DMS 273 (cell line): ENCODE measurements around the gene CFAP97.
A peak's percentile ranks its signal among the peaks of the same experiment; 100 is the strongest.
"Not testable (repeated sequence)": the region's sequence is repeated elsewhere in the genome, so short reads cannot be mapped to it uniquely, and the experiment has no call there.

Experiments
- DNase-seq: peaks from one replicate; lab custom pipeline; 2025; ENCODE audit not compliant: unreplicated experiment; lab: John Stamatoyannopoulos, UW

Gene CFAP97

GRCh38 chr4:185201977-185202962 lies 1.5 kb downstream of the CFAP97 start:
- peak; percentile 7 for DNase-seq

GRCh38 chr4:185198189-185198588 lies 5.6 kb downstream of the CFAP97 start:
- not testable (repeated sequence) for DNase-seq

GRCh38 chr4:185196437-185196836 lies 7.4 kb downstream of the CFAP97 start:
- no peak for DNase-seq

- DNase-seq: no peak
Observed at GRCh38 chr4:185194924-185195888, 8.6 kb downstream of the CFAP97 start.

GRCh38 chr4:185192059-185192458 lies 11.7 kb downstream of the CFAP97 start:
- no peak for DNase-seq

GRCh38 chr4:185190306-185190856 lies 13.4 kb downstream of the CFAP97 start:
- no peak for DNase-seq

GRCh38 chr4:185189606-185190305 lies 14.0 kb downstream of the CFAP97 start:
- DNase-seq: no peak

- DNase-seq: no peak
Observed at GRCh38 chr4:185186769-185187168, 17.0 kb downstream of the CFAP97 start.

GRCh38 chr4:185183622-185184281 lies 20.0 kb downstream of the CFAP97 start:
- DNase-seq: peak; percentile 94

- no peak for DNase-seq
Observed at GRCh38 chr4:185182239-185182638, 21.6 kb downstream of the CFAP97 start.

- DNase-seq: no peak
Observed at GRCh38 chr4:185179488-185179887, 24.3 kb downstream of the CFAP97 start.

GRCh38 chr4:185171373-185172071 lies 32.3 kb downstream of the CFAP97 start:
- DNase-seq: no peak

- DNase-seq: no peak
Observed at GRCh38 chr4:185167234-185167633, 36.6 kb downstream of the CFAP97 start.

GRCh38 chr4:185165605-185166063 lies 38.2 kb downstream of the CFAP97 start:
- peak; percentile 60 for DNase-seq

- no peak for DNase-seq
Observed at GRCh38 chr4:185151296-185151695, 52.5 kb downstream of the CFAP97 start.

- DNase-seq: no peak
Observed at GRCh38 chr4:185149392-185149791, 54.4 kb downstream of the CFAP97 start.

- DNase-seq: no peak
Observed at GRCh38 chr4:185145572-185145971, 58.2 kb downstream of the CFAP97 start.

- no peak for DNase-seq
Observed at GRCh38 chr4:185144601-185145240, 59.1 kb downstream of the CFAP97 start.

GRCh38 chr4:185143601-185143969 lies 60.2 kb downstream of the CFAP97 start:
- peak; percentile 70 for DNase-seq
